HG03064 (cell line): Measurements from ENCODE around the gene CTDP1.

Experiments
- ATAC-seq: cut with Tn5 transposase; IDR thresholded peaks from one replicate; pipeline ENCODE4 v1.9.1; 2021; ENCODE audit warnings: low read depth; ENCODE audit not compliant: unreplicated experiment

Gene CTDP1

DNA sequence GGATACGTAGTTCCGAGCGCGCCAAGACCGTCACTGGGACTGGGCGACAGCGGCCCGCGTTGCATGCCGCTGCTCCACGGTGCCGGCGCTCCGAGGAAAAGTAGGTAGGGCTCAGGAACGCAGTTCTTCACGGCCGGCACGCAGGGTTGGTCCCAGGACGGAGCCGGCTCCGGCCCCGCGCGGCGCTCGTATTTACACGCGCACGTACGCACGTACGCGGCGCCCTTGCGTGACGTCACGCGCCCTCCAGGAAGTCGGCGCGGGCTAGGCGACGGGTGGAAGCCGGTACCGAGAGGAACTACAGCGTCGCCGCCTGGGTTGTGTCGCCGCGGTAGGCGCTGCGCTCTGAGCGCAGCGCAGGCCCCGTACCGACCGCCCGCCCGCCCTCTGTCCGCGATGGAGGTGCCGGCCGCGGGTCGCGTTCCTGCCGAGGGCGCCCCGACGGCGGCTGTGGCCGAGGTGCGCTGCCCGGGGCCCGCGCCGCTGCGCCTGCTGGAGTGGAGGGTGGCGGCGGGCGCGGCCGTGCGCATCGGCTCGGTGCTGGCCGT is at the start of gene CTDP1:
Gene CTDP1 (plus strand): TSS at position 252 of the 548 bp plus-strand sequence. CDS start 145 bp downstream, at position 397.
- ATAC-seq: peak; percentile 68

GRCh38 chr18:79630281-79631095 is 49.1 kb upstream of the CTDP1 start:
- ATAC-seq: no peak

- no peak for ATAC-seq
Measured at GRCh38 chr18:79631096-79631507, 48.5 kb upstream of the CTDP1 start.

- no peak for ATAC-seq
Measured at GRCh38 chr18:79631761-79632446, 47.7 kb upstream of the CTDP1 start.

GRCh38 chr18:79632765-79633164 is 46.8 kb upstream of the CTDP1 start:
- no peak for ATAC-seq

GRCh38 chr18:79634186-79634585 is 45.4 kb upstream of the CTDP1 start:
- ATAC-seq: no peak

DNA sequence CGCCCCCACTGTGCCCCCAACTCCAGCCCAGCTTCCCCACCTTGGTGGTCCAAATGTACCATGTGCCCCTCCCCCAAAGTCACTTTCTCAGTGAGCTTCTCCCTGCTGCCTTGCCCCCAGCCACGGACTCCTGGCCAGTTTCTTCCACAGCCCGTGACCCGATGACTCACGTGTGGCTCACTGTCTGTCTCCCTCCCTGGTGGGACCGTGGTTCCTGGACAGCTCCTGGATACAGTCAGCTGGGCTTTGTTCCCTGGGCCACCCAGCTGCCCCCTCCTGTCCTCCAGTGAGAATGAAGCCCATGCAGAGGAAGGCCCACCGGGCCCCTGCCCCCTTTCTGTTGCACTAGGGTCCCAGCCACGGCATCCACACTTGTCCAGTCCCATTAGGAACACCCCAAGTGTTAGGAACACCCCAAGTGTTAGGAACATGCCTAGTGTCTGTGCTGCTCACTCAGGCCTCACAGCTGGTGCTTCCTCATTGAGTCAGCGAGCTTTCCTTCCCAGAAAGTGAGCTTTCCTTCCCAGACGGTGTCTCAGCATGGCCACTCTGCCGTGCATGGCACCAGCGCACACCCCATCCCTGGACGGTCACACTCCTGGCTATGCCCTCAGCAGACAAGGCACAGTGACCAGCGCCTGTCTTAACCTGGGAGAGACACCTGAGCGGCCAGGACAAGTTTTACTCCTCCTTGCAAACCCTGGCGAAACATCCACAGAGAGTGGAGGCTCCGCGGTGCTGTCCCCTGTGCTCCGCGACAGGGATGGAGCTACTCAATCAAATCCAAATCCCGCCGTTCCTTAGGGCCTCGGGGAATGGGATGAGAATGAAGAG is 44.8 kb upstream of the CTDP1 start:
- ATAC-seq: no peak

GRCh38 chr18:79635427-79635726 is 44.2 kb upstream of the CTDP1 start:
- ATAC-seq: no peak

DNA sequence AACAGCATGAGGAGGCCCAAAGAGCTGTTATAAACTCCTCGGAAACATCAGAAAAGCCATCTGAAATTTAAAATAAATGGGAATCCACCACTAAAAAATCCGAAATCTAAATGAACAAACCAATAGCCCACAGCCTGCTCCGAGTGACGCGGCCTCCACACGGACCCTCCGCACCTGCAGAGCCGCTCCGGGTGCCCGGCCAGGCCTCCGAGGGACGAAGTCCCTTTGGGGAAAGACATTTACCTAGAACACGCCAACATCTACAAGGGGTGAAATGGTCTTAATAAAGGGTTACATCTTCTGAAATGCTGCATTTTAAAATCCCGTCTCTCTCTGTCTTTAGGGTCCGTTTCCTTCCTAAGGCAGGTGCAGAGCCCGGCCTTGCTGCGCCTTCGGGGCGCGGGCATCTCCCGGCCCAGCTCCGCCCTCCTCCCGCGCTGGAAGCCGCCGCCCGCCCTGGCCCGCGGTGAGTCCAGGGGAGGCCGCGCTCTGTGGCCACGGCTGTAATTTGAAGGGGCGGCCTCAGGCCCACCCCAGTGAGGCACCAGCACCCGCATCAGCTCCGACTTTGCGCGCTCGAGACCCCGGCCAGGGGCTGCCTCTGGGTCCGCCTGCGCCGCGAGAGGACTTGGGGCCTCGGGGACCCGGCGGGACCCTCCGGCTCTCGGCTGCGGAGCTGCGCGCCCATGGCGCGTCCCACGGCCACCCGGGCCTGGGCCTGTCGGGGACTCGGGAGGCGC is 42.3 kb upstream of the CTDP1 start:
- no peak for ATAC-seq

GRCh38 chr18:79637921-79638909 is 41.4 kb upstream of the CTDP1 start:
- ATAC-seq: no peak

- ATAC-seq: no peak
Measured at GRCh38 chr18:79639072-79639829, 40.4 kb upstream of the CTDP1 start.

DNA sequence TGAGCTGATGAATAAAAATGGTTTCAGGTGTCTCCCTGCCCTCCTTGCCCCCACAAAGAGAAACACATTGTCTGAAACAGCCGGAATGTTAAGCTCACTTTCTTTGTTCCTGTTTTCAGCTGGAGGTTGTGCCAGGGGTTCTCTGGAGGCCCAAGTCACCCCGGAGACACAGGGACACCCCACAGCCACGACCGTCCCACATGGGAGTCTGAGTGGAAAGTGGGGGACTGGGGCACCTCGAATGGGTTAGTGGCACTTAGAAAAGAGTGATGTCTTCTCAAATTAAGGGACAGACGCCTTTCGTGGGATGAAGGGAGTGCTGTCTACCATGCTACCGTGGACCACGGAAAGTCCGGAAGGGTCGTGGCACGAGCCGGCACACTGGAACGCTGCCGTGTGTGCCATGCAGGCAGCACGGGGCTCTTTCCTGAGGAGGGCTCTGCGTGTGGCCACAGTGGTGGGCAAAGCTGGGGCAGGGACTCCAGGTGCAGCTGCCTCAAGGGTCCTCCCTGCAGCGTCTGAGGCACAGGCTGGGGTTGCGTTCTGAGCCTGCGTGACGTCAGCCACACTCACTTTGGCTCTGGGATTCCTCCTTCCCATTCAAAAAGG is 39.4 kb upstream of the CTDP1 start:
- no peak for ATAC-seq

DNA sequence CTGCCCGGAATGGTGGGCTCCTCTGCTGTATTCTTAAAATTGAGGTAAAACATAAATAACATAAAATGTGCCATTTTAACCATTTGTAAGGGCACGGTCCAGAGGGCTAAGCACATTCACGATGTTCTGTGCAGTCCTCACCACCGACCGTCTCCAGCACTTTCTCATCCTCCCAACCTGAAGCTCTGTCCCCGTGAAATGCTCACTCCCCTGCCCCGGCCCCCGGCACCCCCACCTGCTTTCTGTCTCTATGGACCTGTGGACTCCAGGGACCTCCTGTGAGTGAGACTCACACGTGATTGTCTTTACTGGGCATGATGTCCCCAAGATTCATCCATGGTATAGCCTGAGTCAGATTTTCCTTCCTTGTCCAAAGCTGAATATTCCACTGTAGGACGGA is 38.7 kb upstream of the CTDP1 start:
- no peak for ATAC-seq

GRCh38 chr18:79641722-79642497 is 37.7 kb upstream of the CTDP1 start:
- ATAC-seq: no peak

- no peak for ATAC-seq
Measured at GRCh38 chr18:79642626-79643025, 37.0 kb upstream of the CTDP1 start.

DNA sequence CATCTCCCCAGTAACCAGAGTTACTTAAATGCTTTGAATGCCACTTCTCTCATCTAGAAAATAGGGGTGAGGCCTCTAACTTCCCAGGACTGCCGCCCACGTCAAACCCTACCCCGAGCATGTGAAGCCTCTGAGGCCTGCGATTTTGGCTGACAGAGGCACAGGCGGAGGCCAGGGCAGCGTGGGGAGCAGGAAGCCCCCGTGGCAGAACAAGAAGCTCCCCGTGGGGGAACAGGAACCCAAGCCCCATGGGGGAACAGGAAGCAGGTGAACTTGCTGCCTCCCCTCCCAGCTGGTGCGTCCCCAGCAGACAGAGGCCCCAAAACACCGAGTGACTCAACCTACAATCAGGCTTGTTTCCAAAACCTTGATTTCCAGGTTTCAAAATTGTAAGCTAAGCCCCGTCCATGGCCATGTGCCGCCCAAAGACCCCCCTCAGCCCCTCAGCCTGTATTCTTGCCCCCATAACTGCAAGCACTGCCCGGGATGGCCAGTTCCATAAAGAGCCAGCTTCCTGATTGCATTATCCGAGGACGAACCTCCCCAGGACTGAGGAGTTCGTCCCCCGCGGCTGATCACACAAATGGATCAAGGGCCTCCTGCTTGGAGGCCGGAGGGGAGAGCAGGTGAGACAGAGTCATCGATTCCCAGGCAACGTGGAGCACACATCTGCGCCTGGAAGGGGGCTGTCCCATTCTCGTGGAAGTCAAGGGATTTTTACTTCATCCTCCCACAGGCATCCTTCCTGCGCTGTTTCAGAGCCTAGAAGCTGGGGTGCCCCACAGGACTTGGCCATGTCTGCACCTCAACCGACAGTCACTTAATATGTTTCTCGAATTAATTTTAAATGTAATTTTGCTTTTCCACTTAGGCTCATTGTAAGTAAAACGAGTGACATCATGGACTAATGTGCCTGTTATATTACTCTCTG is 36.3 kb upstream of the CTDP1 start:
- no peak for ATAC-seq
